Retina (tissue), 1 donor: ENCODE measurements around the gene LBH.

ENCODE experiments used
- DNase-seq: peaks from one replicate; pipeline ENCODE4 v3.0.0-alpha.2; 2016

Gene LBH

GRCh38 chr2:30231212-30231995 lies at the start of gene LBH:
TSS of gene LBH (plus strand) at chr2:30231534. CDS start at chr2:30231739, 205 bp downstream.
- peak; percentile 97 for DNase-seq

GRCh38 chr2:30184035-30184434 lies 47.3 kb upstream of the LBH start:
- DNase-seq = no peak

GRCh38 chr2:30185178-30185577 lies 46.2 kb upstream of the LBH start:
- DNase-seq = no peak

GRCh38 chr2:30188292-30188691 lies 43.0 kb upstream of the LBH start:
- no peak for DNase-seq

- no peak for DNase-seq
Observed at GRCh38 chr2:30190637-30191036, 40.7 kb upstream of the LBH start.

- no peak for DNase-seq
Observed at GRCh38 chr2:30191107-30191506, 40.2 kb upstream of the LBH start.

- DNase-seq = no peak
Observed at GRCh38 chr2:30191819-30192271, 39.5 kb upstream of the LBH start.

GRCh38 chr2:30192314-30192713 lies 39.0 kb upstream of the LBH start:
- DNase-seq = no peak

GRCh38 chr2:30193104-30193681 lies 38.1 kb upstream of the LBH start:
- DNase-seq = no peak

- DNase-seq = no peak
Observed at GRCh38 chr2:30194421-30194820, 36.9 kb upstream of the LBH start.

- no peak for DNase-seq
Observed at GRCh38 chr2:30195016-30195415, 36.3 kb upstream of the LBH start.

GRCh38 chr2:30197570-30198192 lies 33.7 kb upstream of the LBH start:
- no peak for DNase-seq

- no peak for DNase-seq
Observed at GRCh38 chr2:30201990-30202389, 29.3 kb upstream of the LBH start.

GRCh38 chr2:30203156-30203555 lies 28.2 kb upstream of the LBH start:
- DNase-seq = no peak

- no peak for DNase-seq
Observed at GRCh38 chr2:30204281-30204680, 27.1 kb upstream of the LBH start.

- DNase-seq = no peak
Observed at GRCh38 chr2:30205456-30205855, 25.9 kb upstream of the LBH start.

GRCh38 chr2:30206461-30207430 lies 24.6 kb upstream of the LBH start:
- DNase-seq = no peak

GRCh38 chr2:30208453-30208852 lies 22.9 kb upstream of the LBH start:
- DNase-seq = peak; percentile 72

- DNase-seq = no peak
Observed at GRCh38 chr2:30209227-30209626, 22.1 kb upstream of the LBH start.

GRCh38 chr2:30213326-30213725 lies 18.0 kb upstream of the LBH start:
- DNase-seq = no peak

- DNase-seq = no peak
Observed at GRCh38 chr2:30213907-30214463, 17.3 kb upstream of the LBH start.

GRCh38 chr2:30216157-30216556 lies 15.2 kb upstream of the LBH start:
- no peak for DNase-seq
